DMS 273 (cell line): ENCODE measurements around the gene BCL11B.
A peak's percentile ranks its signal among the peaks of the same experiment; 100 is the strongest.

Source experiments
- DNase-seq: peaks from one replicate; lab custom pipeline; 2025; ENCODE audit not compliant: unreplicated experiment; lab: John Stamatoyannopoulos, UW

The BCL11B gene

GRCh38 chr14:99123208-99123870, 148.7 kb downstream of the BCL11B start:
- DNase-seq: no peak

GRCh38 chr14:99122521-99123125, 149.4 kb downstream of the BCL11B start:
- DNase-seq: no peak

GRCh38 chr14:99121319-99121875, 150.6 kb downstream of the BCL11B start:
- DNase-seq: no peak

- DNase-seq: peak; percentile 86
These were observed 151.3 kb downstream of the BCL11B start for GRCh38 chr14:99120526-99121318.

GRCh38 chr14:99119554-99120525, 152.2 kb downstream of the BCL11B start:
- peak; percentile 78 for DNase-seq
